Measurements from ENCODE around the gene UBN2.

DNA sequence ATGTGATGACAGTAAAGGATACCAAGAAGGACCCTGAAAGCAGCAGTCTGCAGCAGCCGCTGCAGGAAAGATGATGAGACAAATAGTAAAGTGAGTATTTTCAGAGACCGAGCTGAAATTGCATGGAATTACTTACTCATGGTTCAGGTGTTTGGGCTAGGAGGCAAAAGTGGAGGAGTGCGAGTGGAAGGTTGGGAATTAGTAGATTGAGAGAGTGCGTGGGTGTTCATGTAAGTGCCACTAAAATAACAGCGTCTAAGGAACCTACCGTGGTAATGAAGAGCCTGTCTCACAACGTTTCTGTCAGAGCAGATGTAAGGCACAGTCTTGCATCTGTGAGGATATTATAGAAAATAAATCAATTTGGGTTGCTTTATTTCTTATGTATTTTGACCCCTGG is 61.8 kb downstream of the UBN2 start:
- TF ChIP-seq, protein P1, sequence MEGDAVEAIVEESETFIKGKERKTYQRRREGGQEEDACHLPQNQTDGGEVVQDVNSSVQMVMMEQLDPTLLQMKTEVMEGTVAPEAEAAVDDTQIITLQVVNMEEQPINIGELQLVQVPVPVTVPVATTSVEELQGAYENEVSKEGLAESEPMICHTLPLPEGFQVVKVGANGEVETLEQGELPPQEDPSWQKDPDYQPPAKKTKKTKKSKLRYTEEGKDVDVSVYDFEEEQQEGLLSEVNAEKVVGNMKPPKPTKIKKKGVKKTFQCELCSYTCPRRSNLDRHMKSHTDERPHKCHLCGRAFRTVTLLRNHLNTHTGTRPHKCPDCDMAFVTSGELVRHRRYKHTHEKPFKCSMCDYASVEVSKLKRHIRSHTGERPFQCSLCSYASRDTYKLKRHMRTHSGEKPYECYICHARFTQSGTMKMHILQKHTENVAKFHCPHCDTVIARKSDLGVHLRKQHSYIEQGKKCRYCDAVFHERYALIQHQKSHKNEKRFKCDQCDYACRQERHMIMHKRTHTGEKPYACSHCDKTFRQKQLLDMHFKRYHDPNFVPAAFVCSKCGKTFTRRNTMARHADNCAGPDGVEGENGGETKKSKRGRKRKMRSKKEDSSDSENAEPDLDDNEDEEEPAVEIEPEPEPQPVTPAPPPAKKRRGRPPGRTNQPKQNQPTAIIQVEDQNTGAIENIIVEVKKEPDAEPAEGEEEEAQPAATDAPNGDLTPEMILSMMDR (IDR thresholded peaks at IDR 0.05 in 8 of 11, conservative IDR thresholded peaks at IDR 0.05 in 3 of 11): no peak
- TF ChIP-seq POLR2AphosphoS5 (IDR thresholded peaks at IDR 0.05) (no peak), POLR2A (IDR thresholded peaks at IDR 0.05) (no peak)

Measured in spleen (tissue), 7 donors.